Neuronal stem cell (in vitro differentiated cells): ENCODE measurements around the gene ROR1.

ENCODE experiments used
- DNase-seq: peaks from one replicate; pipeline ENCODE4 v3.0.0-alpha.2; 2013; ENCODE audit warnings: low spot score
- H2AFZ ChIP-seq: one replicate; pipeline ENCODE4 v1.6.1; 2013; ENCODE audit warnings: mild to moderate bottlenecking, low read length, inconsistent platforms
- H2AK5ac ChIP-seq: 2 replicates; pipeline ENCODE4 v1.6.1; 2013; ENCODE audit warnings: low read depth, mild to moderate bottlenecking, inconsistent platforms, low read length, moderate library complexity, mixed read lengths
- H2BK120ac ChIP-seq: 2 replicates; pipeline ENCODE4 v1.6.1; 2013; ENCODE audit warnings: low read depth, mild to moderate bottlenecking, inconsistent platforms, low read length, moderate library complexity, mixed read lengths
- H2BK12ac ChIP-seq: one replicate; pipeline ENCODE4 v1.6.1; 2013; ENCODE audit warnings: low read length, inconsistent platforms
- H2BK15ac ChIP-seq: 2 replicates; pipeline ENCODE4 v1.6.1; 2013; ENCODE audit warnings: mild to moderate bottlenecking, low read length, inconsistent platforms, mixed read lengths
- H2BK5ac ChIP-seq: one replicate; pipeline ENCODE4 v1.6.1; 2013; ENCODE audit warnings: inconsistent platforms, mild to moderate bottlenecking, low read length, moderate library complexity
- H3K14ac ChIP-seq: one replicate; pipeline ENCODE4 v1.6.1; 2013; ENCODE audit warnings: low read length, inconsistent platforms
- H3K18ac ChIP-seq: 2 replicates; pipeline ENCODE4 v1.6.1; 2013; ENCODE audit warnings: low read length, inconsistent platforms
- H3K23ac ChIP-seq: 2 replicates; pipeline ENCODE4 v1.6.1; 2013; ENCODE audit warnings: low read depth, mild to moderate bottlenecking, mixed read lengths, low read length, inconsistent platforms; ENCODE audit not compliant: poor library complexity
- H3K27ac ChIP-seq: replicated peaks from 3 replicates; pipeline ENCODE4 v1.5.1; 2013; ENCODE audit warnings: low read length, inconsistent platforms
- H3K27me3 ChIP-seq, 3 experiments: 2 replicates each; pipeline ENCODE4 v1.6.1; 2013; ENCODE audit warnings: low read length in 3 of 3, mild to moderate bottlenecking in 2 of 3, inconsistent platforms in 1 of 3, low read depth in 1 of 3, mixed read lengths in 1 of 3, moderate library complexity in 1 of 3; ENCODE audit not compliant: control insufficient read depth in 3 of 3, insufficient read depth in 3 of 3
- H3K36me3 ChIP-seq, 2 donors: replicated peaks in 1 of 2; 2 replicates each; pipeline ENCODE4 v1.6.1; 2013; ENCODE audit warnings: low read length in 2 of 2; ENCODE audit not compliant: control insufficient read depth in 2 of 2, insufficient read depth in 2 of 2
- H3K4ac ChIP-seq: 2 replicates; pipeline ENCODE4 v1.6.1; 2013; ENCODE audit warnings: inconsistent platforms, mild to moderate bottlenecking, low read length, moderate library complexity
- H3K4me1 ChIP-seq, 2 donors: 1 replicate in 1 of 2; 2 replicates in 1 of 2; pipeline ENCODE4 v1.6.1; 2013; ENCODE audit warnings: low read length in 2 of 2, low read depth in 1 of 2; ENCODE audit not compliant: control insufficient read depth in 2 of 2, insufficient read depth in 1 of 2
- H3K4me2 ChIP-seq: one replicate; pipeline ENCODE4 v1.6.1; 2013; ENCODE audit warnings: mild to moderate bottlenecking, low read length, inconsistent platforms; ENCODE audit not compliant: insufficient read depth, poor library complexity, severe bottlenecking
- H3K4me3 ChIP-seq, 2 donors: 2 replicates each; pipeline ENCODE4 v1.5.1; 2013; ENCODE audit warnings: low read length in 2 of 2, mild to moderate bottlenecking in 2 of 2, inconsistent platforms in 1 of 2, moderate library complexity in 1 of 2
- H3K79me1 ChIP-seq: one replicate; pipeline ENCODE4 v1.6.1; 2013; ENCODE audit warnings: low read depth, mild to moderate bottlenecking, inconsistent platforms, low read length, moderate library complexity
- H3K9ac ChIP-seq: one replicate; pipeline ENCODE4 v1.6.1; 2013; ENCODE audit warnings: mild to moderate bottlenecking, low read depth, low read length, inconsistent platforms; ENCODE audit not compliant: poor library complexity
- H3K9me3 ChIP-seq, 2 donors: replicated peaks in 1 of 2; 2 replicates each; pipeline versions ENCODE3 to v1.6.1; 2013; ENCODE audit warnings: low read length in 2 of 2, mild to moderate bottlenecking in 2 of 2, inconsistent platforms in 1 of 2, low read depth in 1 of 2, mixed read lengths in 1 of 2, moderate library complexity in 1 of 2; ENCODE audit not compliant: control insufficient read depth in 2 of 2, insufficient read depth in 1 of 2
- H4K8ac ChIP-seq: one replicate; pipeline ENCODE4 v1.6.1; 2013; ENCODE audit warnings: low read depth, mild to moderate bottlenecking, inconsistent platforms, low read length, moderate library complexity
- H4K91ac ChIP-seq: one replicate; pipeline ENCODE4 v1.6.1; 2013; ENCODE audit warnings: low read length, low read depth, mild to moderate bottlenecking, inconsistent platforms; ENCODE audit not compliant: poor library complexity
- WGBS, 2 donors: extraction: QIAGEN DNeasy Blood & Tissue Kit; methylation state at CpG; one replicate each; pipeline ENCODE4 v1.1.7; 2013; ENCODE audit warnings: missing lambda C conversion rate in 2 of 2, mixed read lengths in 1 of 2; ENCODE audit not compliant: insufficient read length in 2 of 2, insufficient replicate concordance in 1 of 2; ENCODE audit errors: extremely low coverage in 2 of 2; 5-methylcytosine and 5-hydroxymethylcytosine counted together

Gene ROR1

DNA sequence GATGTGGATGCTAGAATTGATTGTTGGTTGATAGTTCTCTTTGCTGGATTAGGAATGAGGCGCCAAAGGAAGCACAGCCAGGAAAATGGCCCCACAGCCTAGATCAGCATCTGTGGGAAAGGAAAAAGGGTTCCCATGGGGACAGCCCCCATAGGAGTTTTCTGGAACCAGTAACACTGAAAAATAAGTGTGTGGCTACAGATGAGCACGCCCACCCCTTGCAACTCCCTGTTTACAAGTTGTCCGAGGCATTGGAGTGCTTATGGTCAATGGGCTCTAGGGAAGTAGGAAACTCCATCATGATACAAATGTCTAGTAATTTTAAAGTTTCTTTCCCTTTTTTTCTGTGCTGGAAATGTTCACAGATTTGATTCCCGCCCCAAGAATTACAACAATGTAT, 405.8 kb downstream of the ROR1 start:
- Histone ChIP-seq H2BK15ac (no peak overlapping the region), H3K18ac (no peak overlapping the region), H4K91ac (no peak overlapping the region), H2AK5ac (no peak overlapping the region), H3K23ac (no peak overlapping the region), H4K8ac (no peak overlapping the region), H3K4me2 (no peak overlapping the region), H3K4me3 (no peak overlapping the region), H3K4ac (no peak overlapping the region), H2BK120ac (no peak overlapping the region), H3K79me1 (no peaks in the 10 kb centered on the region), H3K14ac (no peak overlapping the region), H2BK12ac (no peak overlapping the region), H3K4me1 (peaks cover 0 to 4% of the 10 kb centered on the region in 2 donors), H3K27ac (no peak overlapping the region), H3K9me3 (no peaks in the 10 kb centered on the region), H2BK5ac (no peak overlapping the region), H3K27me3 (no peaks in the 10 kb centered on the region), H2AFZ (no peak overlapping the region), H3K36me3 (peaks cover 0 to 2% of the 10 kb centered on the region in 2 donors), H3K9ac (no peak overlapping the region)
- DNase-seq: no peak
- no CpG with 5 or more reads among the region's 4 CpGs for WGBS, 2 donors

DNA sequence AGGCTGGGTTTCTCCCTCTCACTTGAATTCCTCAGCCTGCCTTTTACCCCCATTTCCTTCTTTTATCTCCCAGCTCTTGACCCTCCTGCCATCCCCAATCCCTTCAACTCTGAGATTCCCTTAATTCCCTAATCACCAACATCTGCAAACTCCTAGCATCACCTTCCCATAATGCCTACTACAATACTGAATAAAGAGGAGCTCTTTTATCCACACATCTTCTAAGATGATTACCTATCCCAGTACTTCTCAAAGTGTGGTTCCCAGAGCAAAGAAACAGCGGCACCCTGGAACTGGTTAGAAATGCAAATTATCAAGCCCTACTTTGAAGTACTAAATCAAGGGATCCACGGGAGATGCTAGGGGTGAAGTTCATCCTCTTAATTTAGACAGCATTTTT, 408.4 kb downstream of the ROR1 start:
- H3K4me2 ChIP-seq: no peak overlapping the region
- no peak overlapping the region for H2AK5ac ChIP-seq
- H3K27me3 ChIP-seq: no peaks in the 10 kb centered on the region
- no peaks in the 10 kb centered on the region for H3K79me1 ChIP-seq
- no peak overlapping the region for H2BK12ac ChIP-seq
- no peak overlapping the region for H2BK5ac ChIP-seq
- no peak overlapping the region for H3K9ac ChIP-seq
- no peak overlapping the region for H3K18ac ChIP-seq
- no peak overlapping the region for H2BK120ac ChIP-seq
- no peaks in the 10 kb centered on the region for H3K9me3 ChIP-seq
- H3K14ac ChIP-seq: no peak overlapping the region
- H3K4me1 ChIP-seq: peaks cover 0 to 2% of the 10 kb centered on the region in 2 donors
- H4K91ac ChIP-seq: no peak overlapping the region
- H3K27ac ChIP-seq: no peak overlapping the region
- H4K8ac ChIP-seq: no peak overlapping the region
- H2AFZ ChIP-seq: no peak overlapping the region
- DNase-seq: no peak
- no peak overlapping the region for H3K4ac ChIP-seq
- WGBS, 2 donors: no CpG with 5 or more reads among the region's 2 CpGs
- H3K36me3 ChIP-seq: peaks cover 0 to 2% of the 10 kb centered on the region in 2 donors
- H3K23ac ChIP-seq: no peak overlapping the region
- H3K4me3 ChIP-seq: no peak overlapping the region
- no peak overlapping the region for H2BK15ac ChIP-seq

- Histone ChIP-seq H3K27ac (no peak overlapping the region), H3K4ac (no peak overlapping the region), H2BK12ac (no peak overlapping the region), H3K27me3 (no peaks in the 10 kb centered on the region), H3K4me3 (no peak overlapping the region), H2BK120ac (no peak overlapping the region), H2AK5ac (no peak overlapping the region), H3K14ac (no peak overlapping the region), H3K36me3 (no peaks in the 10 kb centered on the region), H3K18ac (no peak overlapping the region), H3K4me1 (peaks cover 0 to 2% of the 10 kb centered on the region in 2 donors), H4K91ac (no peak overlapping the region), H3K4me2 (no peak overlapping the region), H2BK15ac (no peak overlapping the region), H3K23ac (no peak overlapping the region), H3K79me1 (no peaks in the 10 kb centered on the region), H3K9ac (no peak overlapping the region), H4K8ac (no peak overlapping the region), H3K9me3 (no peaks in the 10 kb centered on the region), H2BK5ac (no peak overlapping the region), H2AFZ (peak overlapping the region; percentile 28)
- no peak for DNase-seq
- no CpG with 5 or more reads among the region's 5 CpGs for WGBS, 2 donors
These were observed 409.7 kb downstream of the ROR1 start for GRCh38 chr1:64183395-64184002.

GRCh38 chr1:64184003-64184440, 410.2 kb downstream of the ROR1 start:
- Histone ChIP-seq H4K8ac (no peak overlapping the region), H4K91ac (no peak overlapping the region), H3K4ac (no peak overlapping the region), H3K23ac (no peak overlapping the region), H2BK12ac (no peak overlapping the region), H3K4me2 (no peak overlapping the region), H3K14ac (no peak overlapping the region), H3K4me1 (peaks cover 0 to 2% of the 10 kb centered on the region in 2 donors), H2BK120ac (no peak overlapping the region), H3K9me3 (no peaks in the 10 kb centered on the region), H3K9ac (no peak overlapping the region), H3K79me1 (no peaks in the 10 kb centered on the region), H3K4me3 (no peak overlapping the region), H2AK5ac (no peak overlapping the region), H3K27me3 (no peaks in the 10 kb centered on the region), H3K27ac (no peak overlapping the region), H2BK5ac (no peak overlapping the region), H3K36me3 (no peaks in the 10 kb centered on the region), H2AFZ (no peak overlapping the region), H2BK15ac (no peak overlapping the region), H3K18ac (no peak overlapping the region)
- no peak for DNase-seq
- WGBS, 2 donors: no CpG with 5 or more reads among the region's 5 CpGs
